ENCODE results near the gene NEK9. TPM values are rescaled to one million over a fixed set of nuclear protein-coding genes. Genes with fewer than 3 reads are reported as not detected.
A peak's percentile ranks its signal among the peaks of the same experiment; 100 is the strongest.

Gene NEK9
- total and polyA plus RNA-seq, 4 donors, result 13.4 to 46.0 (median 29.8) TPM

DNA sequence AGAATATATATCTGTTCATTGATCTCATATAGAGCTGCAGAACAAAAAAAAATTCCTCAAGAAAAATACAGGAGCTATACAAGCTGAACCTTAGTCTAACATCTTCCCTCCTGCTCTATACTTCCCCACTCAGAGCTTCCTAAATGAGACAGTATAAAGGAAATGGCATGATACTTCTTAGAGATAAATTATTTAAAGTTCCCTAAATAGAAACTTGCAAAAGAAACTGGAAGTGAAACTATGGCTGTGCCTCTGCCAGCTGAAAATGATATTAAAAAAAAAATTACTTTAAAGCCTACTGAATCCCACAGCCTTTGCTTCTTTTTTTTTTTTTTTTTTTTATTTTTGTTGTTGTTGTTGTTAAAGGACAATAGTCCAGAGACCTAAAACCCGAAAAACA lies 11.6 kb upstream of the NEK9 start:
- DNase-seq (ENCODE audit: low spot score), result no peak
- Histone ChIP-seq H3K36me3 (ENCODE audit: control insufficient read depth in 4 of 4, insufficient read depth in 3 of 4, low read depth in 1 of 4, low read length in 3 of 4) (peaks cover 6 to 18% (median 16%) of the 10 kb centered on the region in 4 donors), H3K9me3 (ENCODE audit: control insufficient read depth in 4 of 4, low read length in 3 of 4) (no peaks in the 10 kb centered on the region), H3K4me1 (ENCODE audit: control insufficient read depth in 4 of 4, insufficient read depth in 4 of 4, low read length in 3 of 4) (peaks cover 0 to 1% (median 0%) of the 10 kb centered on the region in 4 donors), H3K27ac (ENCODE audit: low read depth in 1 of 2, low read length in 2 of 2) (no peak overlapping the region), H3K4me3 (ENCODE audit: low read depth in 1 of 3, low read length in 3 of 3) (no peak overlapping the region), H3K9ac (ENCODE audit: low read depth in 1 of 2, low read length in 2 of 2) (peak overlapping the region; percentile 43 to 51), H3K27me3 (ENCODE audit: control insufficient read depth in 4 of 4, insufficient read depth in 4 of 4, low read length in 3 of 4) (no peaks in the 10 kb centered on the region)
- TF ChIP-seq RXRA (IDR thresholded peaks at IDR 0.05) (no peak), RAD21 (IDR thresholded peaks at IDR 0.05) (peak in 1 of 2 donors; percentile 4), NR2F2 (IDR thresholded peaks at IDR 0.05) (no peak), HNF4G (IDR thresholded peaks at IDR 0.05) (no peak)
- TF ChIP-seq, protein P1, sequence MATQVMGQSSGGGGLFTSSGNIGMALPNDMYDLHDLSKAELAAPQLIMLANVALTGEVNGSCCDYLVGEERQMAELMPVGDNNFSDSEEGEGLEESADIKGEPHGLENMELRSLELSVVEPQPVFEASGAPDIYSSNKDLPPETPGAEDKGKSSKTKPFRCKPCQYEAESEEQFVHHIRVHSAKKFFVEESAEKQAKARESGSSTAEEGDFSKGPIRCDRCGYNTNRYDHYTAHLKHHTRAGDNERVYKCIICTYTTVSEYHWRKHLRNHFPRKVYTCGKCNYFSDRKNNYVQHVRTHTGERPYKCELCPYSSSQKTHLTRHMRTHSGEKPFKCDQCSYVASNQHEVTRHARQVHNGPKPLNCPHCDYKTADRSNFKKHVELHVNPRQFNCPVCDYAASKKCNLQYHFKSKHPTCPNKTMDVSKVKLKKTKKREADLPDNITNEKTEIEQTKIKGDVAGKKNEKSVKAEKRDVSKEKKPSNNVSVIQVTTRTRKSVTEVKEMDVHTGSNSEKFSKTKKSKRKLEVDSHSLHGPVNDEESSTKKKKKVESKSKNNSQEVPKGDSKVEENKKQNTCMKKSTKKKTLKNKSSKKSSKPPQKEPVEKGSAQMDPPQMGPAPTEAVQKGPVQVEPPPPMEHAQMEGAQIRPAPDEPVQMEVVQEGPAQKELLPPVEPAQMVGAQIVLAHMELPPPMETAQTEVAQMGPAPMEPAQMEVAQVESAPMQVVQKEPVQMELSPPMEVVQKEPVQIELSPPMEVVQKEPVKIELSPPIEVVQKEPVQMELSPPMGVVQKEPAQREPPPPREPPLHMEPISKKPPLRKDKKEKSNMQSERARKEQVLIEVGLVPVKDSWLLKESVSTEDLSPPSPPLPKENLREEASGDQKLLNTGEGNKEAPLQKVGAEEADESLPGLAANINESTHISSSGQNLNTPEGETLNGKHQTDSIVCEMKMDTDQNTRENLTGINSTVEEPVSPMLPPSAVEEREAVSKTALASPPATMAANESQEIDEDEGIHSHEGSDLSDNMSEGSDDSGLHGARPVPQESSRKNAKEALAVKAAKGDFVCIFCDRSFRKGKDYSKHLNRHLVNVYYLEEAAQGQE (IDR thresholded peaks at IDR 0.05), result no peak
- TF ChIP-seq, protein P2, sequence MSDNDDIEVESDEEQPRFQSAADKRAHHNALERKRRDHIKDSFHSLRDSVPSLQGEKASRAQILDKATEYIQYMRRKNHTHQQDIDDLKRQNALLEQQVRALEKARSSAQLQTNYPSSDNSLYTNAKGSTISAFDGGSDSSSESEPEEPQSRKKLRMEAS (IDR thresholded peaks at IDR 0.05), result no peak
- 59% methylated on average over 1 of the region's 1 CpG for WGBS

DNA sequence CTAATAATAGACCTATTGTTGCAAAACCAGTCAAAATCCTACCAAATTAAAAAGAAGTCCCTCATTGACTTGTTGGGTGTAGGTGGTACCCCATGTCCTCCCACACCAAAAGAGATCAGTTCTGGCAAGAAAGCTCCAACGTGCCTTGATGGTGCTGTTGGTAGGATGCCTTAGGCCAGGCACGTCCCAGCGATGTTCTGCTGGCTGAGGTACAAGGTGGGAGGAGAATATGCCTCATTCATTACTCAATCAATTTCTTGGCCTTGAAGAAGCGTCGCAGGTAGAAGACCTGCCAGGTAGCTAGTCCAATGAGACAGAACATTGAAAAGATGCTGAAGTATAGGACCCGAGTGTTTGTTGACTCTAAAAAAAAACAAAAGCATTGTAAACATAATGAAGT lies 7.8 kb upstream of the NEK9 start:
- Histone ChIP-seq H3K9me3 (ENCODE audit: control insufficient read depth in 4 of 4, low read length in 3 of 4) (no peaks in the 10 kb centered on the region), H3K4me3 (ENCODE audit: low read depth in 1 of 3, low read length in 3 of 3) (no peak overlapping the region), H3K9ac (ENCODE audit: low read depth in 1 of 2, low read length in 2 of 2) (no peak overlapping the region), H3K27ac (ENCODE audit: low read depth in 1 of 2, low read length in 2 of 2) (no peak overlapping the region), H3K36me3 (ENCODE audit: control insufficient read depth in 4 of 4, insufficient read depth in 3 of 4, low read depth in 1 of 4, low read length in 3 of 4) (peaks cover 5 to 23% (median 19%) of the 10 kb centered on the region in 4 donors), H3K27me3 (ENCODE audit: control insufficient read depth in 4 of 4, insufficient read depth in 4 of 4, low read length in 3 of 4) (no peaks in the 10 kb centered on the region), H3K4me1 (ENCODE audit: control insufficient read depth in 4 of 4, insufficient read depth in 4 of 4, low read length in 3 of 4) (peaks cover 0 to 2% (median 0%) of the 10 kb centered on the region in 4 donors)
- TF ChIP-seq HNF4A (conservative IDR thresholded peaks at IDR 0.05) (no peak), EGR1 (IDR thresholded peaks at IDR 0.05; ENCODE audit: low read depth in 2 of 2) (no peak), YY1 (IDR thresholded peaks at IDR 0.05) (no peak), HNF4G (IDR thresholded peaks at IDR 0.05) (no peak), JUND (IDR thresholded peaks at IDR 0.05) (no peak), TAF1 (conservative IDR thresholded peaks at IDR 0.05) (no peak), GABPA (IDR thresholded peaks at IDR 0.05 in 1 of 2, conservative IDR thresholded peaks at IDR 0.05 in 1 of 2) (no peak), NR2F2 (IDR thresholded peaks at IDR 0.05) (no peak), SP1 (IDR thresholded peaks at IDR 0.05) (no peak), RAD21 (IDR thresholded peaks at IDR 0.05) (no peak), FOXA1 (IDR thresholded peaks at IDR 0.05) (no peak), FOXA2 (IDR thresholded peaks at IDR 0.05) (no peak), RXRA (IDR thresholded peaks at IDR 0.05) (no peak)
- TF ChIP-seq, protein P1 (IDR thresholded peaks at IDR 0.05), result no peak
- TF ChIP-seq, protein P3, sequence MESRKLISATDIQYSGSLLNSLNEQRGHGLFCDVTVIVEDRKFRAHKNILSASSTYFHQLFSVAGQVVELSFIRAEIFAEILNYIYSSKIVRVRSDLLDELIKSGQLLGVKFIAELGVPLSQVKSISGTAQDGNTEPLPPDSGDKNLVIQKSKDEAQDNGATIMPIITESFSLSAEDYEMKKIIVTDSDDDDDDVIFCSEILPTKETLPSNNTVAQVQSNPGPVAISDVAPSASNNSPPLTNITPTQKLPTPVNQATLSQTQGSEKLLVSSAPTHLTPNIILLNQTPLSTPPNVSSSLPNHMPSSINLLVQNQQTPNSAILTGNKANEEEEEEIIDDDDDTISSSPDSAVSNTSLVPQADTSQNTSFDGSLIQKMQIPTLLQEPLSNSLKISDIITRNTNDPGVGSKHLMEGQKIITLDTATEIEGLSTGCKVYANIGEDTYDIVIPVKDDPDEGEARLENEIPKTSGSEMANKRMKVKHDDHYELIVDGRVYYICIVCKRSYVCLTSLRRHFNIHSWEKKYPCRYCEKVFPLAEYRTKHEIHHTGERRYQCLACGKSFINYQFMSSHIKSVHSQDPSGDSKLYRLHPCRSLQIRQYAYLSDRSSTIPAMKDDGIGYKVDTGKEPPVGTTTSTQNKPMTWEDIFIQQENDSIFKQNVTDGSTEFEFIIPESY (IDR thresholded peaks at IDR 0.05), result no peak
- TF ChIP-seq, protein P4, sequence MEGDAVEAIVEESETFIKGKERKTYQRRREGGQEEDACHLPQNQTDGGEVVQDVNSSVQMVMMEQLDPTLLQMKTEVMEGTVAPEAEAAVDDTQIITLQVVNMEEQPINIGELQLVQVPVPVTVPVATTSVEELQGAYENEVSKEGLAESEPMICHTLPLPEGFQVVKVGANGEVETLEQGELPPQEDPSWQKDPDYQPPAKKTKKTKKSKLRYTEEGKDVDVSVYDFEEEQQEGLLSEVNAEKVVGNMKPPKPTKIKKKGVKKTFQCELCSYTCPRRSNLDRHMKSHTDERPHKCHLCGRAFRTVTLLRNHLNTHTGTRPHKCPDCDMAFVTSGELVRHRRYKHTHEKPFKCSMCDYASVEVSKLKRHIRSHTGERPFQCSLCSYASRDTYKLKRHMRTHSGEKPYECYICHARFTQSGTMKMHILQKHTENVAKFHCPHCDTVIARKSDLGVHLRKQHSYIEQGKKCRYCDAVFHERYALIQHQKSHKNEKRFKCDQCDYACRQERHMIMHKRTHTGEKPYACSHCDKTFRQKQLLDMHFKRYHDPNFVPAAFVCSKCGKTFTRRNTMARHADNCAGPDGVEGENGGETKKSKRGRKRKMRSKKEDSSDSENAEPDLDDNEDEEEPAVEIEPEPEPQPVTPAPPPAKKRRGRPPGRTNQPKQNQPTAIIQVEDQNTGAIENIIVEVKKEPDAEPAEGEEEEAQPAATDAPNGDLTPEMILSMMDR (IDR thresholded peaks at IDR 0.05; ENCODE audit: low read depth, low read length, missing input control), result no peak
- TF ChIP-seq, protein P2 (IDR thresholded peaks at IDR 0.05), result no peak
- TF ChIP-seq, protein P5, sequence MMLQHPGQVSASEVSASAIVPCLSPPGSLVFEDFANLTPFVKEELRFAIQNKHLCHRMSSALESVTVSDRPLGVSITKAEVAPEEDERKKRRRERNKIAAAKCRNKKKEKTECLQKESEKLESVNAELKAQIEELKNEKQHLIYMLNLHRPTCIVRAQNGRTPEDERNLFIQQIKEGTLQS (IDR thresholded peaks at IDR 0.05), result no peak
- WGBS, result 74% methylated on average over 6 of the region's 6 CpGs
- DNase-seq (ENCODE audit: low spot score), result no peak
